IPS-20b (cell line): ENCODE data around the gene BICC1.
"Not testable (repeated sequence)": the region's sequence is repeated elsewhere in the genome, so short reads cannot be mapped to it uniquely, and the experiment has no call there.

Source experiments
- H3K27ac ChIP-seq: one replicate; pipeline ENCODE4 v1.5.1; 2013; ENCODE audit warnings: low read length
- H3K27me3 ChIP-seq: 2 replicates; pipeline ENCODE4 v1.6.1; 2013; ENCODE audit warnings: mild to moderate bottlenecking, low read length, inconsistent platforms; ENCODE audit not compliant: insufficient read depth
- H3K36me3 ChIP-seq: 2 replicates; pipeline ENCODE4 v1.6.1; 2013; ENCODE audit warnings: low read depth, mild to moderate bottlenecking, inconsistent platforms, low read length, moderate library complexity; ENCODE audit not compliant: insufficient read depth
- H3K4me1 ChIP-seq: 2 replicates; pipeline ENCODE4 v1.6.1; 2013; ENCODE audit warnings: mild to moderate bottlenecking, control low read depth, inconsistent platforms, low read length, moderate library complexity; ENCODE audit not compliant: insufficient read depth
- H3K4me3 ChIP-seq: 2 replicates; pipeline ENCODE4 v1.5.1; 2013; ENCODE audit warnings: mild to moderate bottlenecking, low read length, inconsistent platforms
- H3K9ac ChIP-seq: 2 replicates; pipeline ENCODE4 v1.6.1; 2013; ENCODE audit warnings: low read depth, mild to moderate bottlenecking, inconsistent platforms, low read length, moderate library complexity
- H3K9me3 ChIP-seq: 2 replicates; pipeline ENCODE4 v1.6.1; 2013; ENCODE audit warnings: mild to moderate bottlenecking, low read depth, low read length, inconsistent platforms; ENCODE audit not compliant: insufficient read depth

BICC1 gene

GRCh38 chr10:58588673-58589265 lies 76.1 kb downstream of the BICC1 start:
- H3K4me1 ChIP-seq: no peaks in the 10 kb centered on the region
- H3K9me3 ChIP-seq: no peaks in the 10 kb centered on the region
- no peak overlapping the region for H3K4me3 ChIP-seq
- no peak overlapping the region for H3K9ac ChIP-seq
- no peaks in the 10 kb centered on the region for H3K27me3 ChIP-seq
- no peak overlapping the region for H3K27ac ChIP-seq
- no peaks in the 10 kb centered on the region for H3K36me3 ChIP-seq

- Histone ChIP-seq H3K4me1 (no peaks in the 10 kb centered on the region), H3K36me3 (no peaks in the 10 kb centered on the region), H3K9ac (no peak overlapping the region), H3K27ac (no peak overlapping the region), H3K4me3 (no peak overlapping the region), H3K9me3 (no peaks in the 10 kb centered on the region), H3K27me3 (no peaks in the 10 kb centered on the region)
Measured at GRCh38 chr10:58590152-58590840, 77.6 kb downstream of the BICC1 start.

DNA sequence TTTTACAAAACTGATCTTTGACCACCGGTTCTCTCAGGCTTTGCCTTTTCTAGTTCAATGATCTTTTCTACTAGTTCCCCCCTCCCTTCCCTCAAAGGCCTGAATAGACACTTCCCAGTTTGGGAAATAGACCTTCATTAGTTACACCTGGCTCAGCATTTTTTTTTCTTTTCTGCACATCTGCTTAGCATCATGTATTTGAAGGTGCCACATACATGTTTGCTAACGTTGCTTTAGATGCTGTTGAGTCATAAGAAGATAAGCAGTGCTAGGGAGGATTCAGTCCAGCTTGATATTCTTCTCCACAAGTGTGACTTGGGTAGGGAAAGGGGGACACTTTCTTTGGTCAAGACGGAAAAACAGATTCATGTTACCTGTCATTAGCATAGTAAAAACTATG lies 78.3 kb downstream of the BICC1 start:
- Histone ChIP-seq H3K9me3 (no peaks in the 10 kb centered on the region), H3K36me3 (no peaks in the 10 kb centered on the region), H3K4me3 (no peak overlapping the region), H3K27me3 (no peaks in the 10 kb centered on the region), H3K4me1 (no peaks in the 10 kb centered on the region), H3K9ac (no peak overlapping the region), H3K27ac (no peak overlapping the region)

DNA sequence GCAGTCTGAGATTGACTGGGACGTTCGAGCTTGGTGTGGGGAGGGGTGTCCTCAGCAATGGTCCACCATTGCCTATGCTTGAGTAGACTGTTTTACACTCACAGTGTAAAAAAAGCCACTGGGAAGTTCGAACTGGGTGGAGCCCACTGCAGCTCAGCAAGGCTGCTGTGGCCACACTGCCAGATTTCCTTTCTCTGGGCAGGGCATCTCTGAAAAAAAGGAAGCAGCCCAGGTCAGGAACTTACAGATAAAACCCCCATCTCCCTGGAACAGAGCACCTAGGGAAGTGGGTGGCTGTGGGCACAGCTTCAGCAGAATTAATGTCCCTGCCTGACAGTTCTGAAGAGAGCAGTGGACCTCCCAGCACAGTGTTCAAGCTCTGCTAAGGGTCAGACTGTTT lies 80.3 kb downstream of the BICC1 start:
- H3K27ac ChIP-seq: no peak overlapping the region
- peaks cover 9% of the 10 kb centered on the region; the same call in 1 of the 2 replicates for H3K9me3 ChIP-seq
- no peaks in the 10 kb centered on the region for H3K27me3 ChIP-seq
- no peaks in the 10 kb centered on the region for H3K36me3 ChIP-seq
- no peak overlapping the region for H3K4me3 ChIP-seq
- no peaks in the 10 kb centered on the region for H3K4me1 ChIP-seq
- H3K9ac ChIP-seq: no peak overlapping the region

DNA sequence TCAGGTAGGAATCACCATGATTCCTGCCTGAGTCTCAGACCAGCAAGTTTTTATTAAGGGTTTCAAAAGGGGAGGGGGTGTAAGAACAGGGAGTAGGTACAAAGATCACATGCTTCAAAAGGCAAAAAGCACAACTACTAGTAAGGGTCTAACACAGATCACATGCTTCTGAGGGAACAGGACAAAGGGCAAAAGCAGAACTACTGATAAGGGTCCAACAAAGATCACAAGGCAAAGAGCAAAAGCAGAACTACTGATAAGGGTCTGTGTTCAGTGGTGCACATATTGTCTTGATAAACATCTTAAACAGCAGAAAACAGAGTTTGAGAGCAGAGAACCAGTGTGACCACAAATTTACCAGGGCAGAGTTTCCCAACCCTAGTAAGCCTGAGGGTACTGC lies 84.5 kb downstream of the BICC1 start:
- not testable (repeated sequence) for H3K9ac ChIP-seq, H3K36me3 ChIP-seq, H3K4me3 ChIP-seq, H3K27ac ChIP-seq, H3K9me3 ChIP-seq, H3K4me1 ChIP-seq, H3K27me3 ChIP-seq

GRCh38 chr10:58599927-58600553 lies 87.4 kb downstream of the BICC1 start:
- peaks cover 9% of the 10 kb centered on the region; the same call in 1 of the 2 replicates for H3K9me3 ChIP-seq
- no peak overlapping the region for H3K4me3 ChIP-seq
- no peaks in the 10 kb centered on the region for H3K36me3 ChIP-seq
- no peak overlapping the region for H3K9ac ChIP-seq
- H3K4me1 ChIP-seq: no peaks in the 10 kb centered on the region
- no peaks in the 10 kb centered on the region for H3K27me3 ChIP-seq
- H3K27ac ChIP-seq: no peak overlapping the region

- H3K4me3 ChIP-seq: no peak overlapping the region
- no peaks in the 10 kb centered on the region for H3K4me1 ChIP-seq
- H3K27ac ChIP-seq: no peak overlapping the region
- no peaks in the 10 kb centered on the region for H3K27me3 ChIP-seq
- H3K9ac ChIP-seq: no peak overlapping the region
- H3K36me3 ChIP-seq: no peaks in the 10 kb centered on the region
- no peaks in the 10 kb centered on the region for H3K9me3 ChIP-seq
Measured at GRCh38 chr10:58608351-58608750, 95.7 kb downstream of the BICC1 start.

- H3K9me3 ChIP-seq: no peaks in the 10 kb centered on the region
- no peaks in the 10 kb centered on the region for H3K36me3 ChIP-seq
- H3K9ac ChIP-seq: no peak overlapping the region
- H3K27me3 ChIP-seq: no peaks in the 10 kb centered on the region
- H3K4me3 ChIP-seq: no peak overlapping the region
- H3K27ac ChIP-seq: no peak overlapping the region
- H3K4me1 ChIP-seq: no peaks in the 10 kb centered on the region
Measured at GRCh38 chr10:58608826-58609531, 96.3 kb downstream of the BICC1 start.

DNA sequence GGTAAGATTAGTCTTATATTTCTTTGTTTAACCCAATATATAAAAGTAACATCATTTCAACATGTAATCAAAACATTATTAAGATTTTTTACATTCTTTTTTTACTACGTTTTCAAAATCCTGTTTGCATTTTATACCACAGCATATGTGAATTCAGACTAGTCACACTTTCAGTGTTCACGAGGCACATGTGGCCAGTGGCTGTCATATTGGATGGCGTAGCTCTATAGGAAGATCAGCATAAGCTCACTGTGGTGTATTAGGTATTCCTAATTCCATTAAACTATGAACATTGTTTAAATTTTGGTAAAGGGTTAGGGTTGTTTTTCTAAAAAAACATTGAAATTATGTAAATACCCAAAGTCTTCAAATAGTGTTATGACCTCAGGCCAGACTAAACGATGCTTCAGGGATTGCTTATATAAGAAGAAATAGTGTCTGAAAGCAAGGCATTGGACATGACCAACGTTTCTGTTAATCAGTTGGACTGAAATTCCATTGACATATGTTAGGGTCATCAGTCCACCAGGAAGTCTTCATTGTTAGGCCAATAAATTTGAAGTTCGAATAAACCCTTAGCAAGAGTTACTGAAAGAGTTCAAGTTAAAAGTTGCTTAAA lies 97.0 kb downstream of the BICC1 start:
- no peak overlapping the region for H3K27ac ChIP-seq
- no peaks in the 10 kb centered on the region for H3K27me3 ChIP-seq
- no peak overlapping the region for H3K9ac ChIP-seq
- no peak overlapping the region for H3K4me3 ChIP-seq
- no peaks in the 10 kb centered on the region for H3K9me3 ChIP-seq
- H3K36me3 ChIP-seq: no peaks in the 10 kb centered on the region
- H3K4me1 ChIP-seq: no peaks in the 10 kb centered on the region

DNA sequence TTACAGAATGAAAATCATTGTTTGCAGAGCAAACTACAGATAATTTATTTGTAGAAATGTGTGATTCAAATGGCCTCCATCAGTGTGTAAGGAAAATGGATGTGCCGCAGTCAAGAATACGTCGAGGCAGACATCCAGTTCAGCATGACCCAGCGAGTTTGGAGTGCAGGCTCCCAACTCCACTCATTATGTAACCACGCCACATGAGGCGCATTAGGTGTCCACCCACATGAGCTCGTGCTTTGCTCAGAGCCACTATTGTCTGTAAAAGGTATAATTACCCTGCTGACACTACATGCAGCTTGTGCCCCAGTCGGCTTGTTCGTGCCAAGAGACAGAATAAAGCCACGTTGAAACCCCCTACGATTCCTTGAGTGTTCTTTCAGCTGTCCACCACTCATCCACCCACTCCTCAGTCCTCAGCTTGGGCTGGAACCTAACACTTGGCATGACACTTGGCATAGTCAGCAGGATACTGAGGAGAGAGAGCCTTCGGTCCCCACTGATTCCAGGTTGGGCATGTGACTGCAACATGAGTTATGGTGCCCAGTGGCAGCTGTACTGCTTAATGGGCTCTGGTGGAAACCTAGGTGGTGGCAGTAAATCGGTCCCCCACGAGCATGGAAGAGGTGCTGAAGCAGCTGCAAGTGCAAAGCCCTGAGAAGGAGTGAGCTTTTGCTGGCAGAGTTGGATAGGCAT lies 102.7 kb downstream of the BICC1 start:
- Histone ChIP-seq H3K27me3 (no peaks in the 10 kb centered on the region), H3K36me3 (no peaks in the 10 kb centered on the region), H3K4me3 (no peak overlapping the region), H3K27ac (no peak overlapping the region), H3K9me3 (no peaks in the 10 kb centered on the region), H3K9ac (no peak overlapping the region), H3K4me1 (no peaks in the 10 kb centered on the region)

GRCh38 chr10:58618158-58618676 lies 105.5 kb downstream of the BICC1 start:
- no peaks in the 10 kb centered on the region for H3K36me3 ChIP-seq
- no peak overlapping the region for H3K4me3 ChIP-seq
- no peaks in the 10 kb centered on the region for H3K4me1 ChIP-seq
- H3K27me3 ChIP-seq: no peaks in the 10 kb centered on the region
- H3K9ac ChIP-seq: no peak overlapping the region
- no peaks in the 10 kb centered on the region for H3K9me3 ChIP-seq
- H3K27ac ChIP-seq: no peak overlapping the region
